Measurements from ENCODE around the gene PEPD. TPM values are rescaled to one million over a fixed set of nuclear protein-coding genes. Genes with fewer than 3 reads are reported as not detected.

PEPD gene
- total and polyA plus RNA-seq, 10 of the 15 experiments (the other 5 are each of a cell fraction or from before 2014, with no cell fraction given): 1.4 to 52.0 (median 20.2) TPM

- TF ChIP-seq MEF2B (IDR thresholded peaks at IDR 0.05; ENCODE audit: partially characterized antibody, poor library complexity, severe bottlenecking): no peak
- no peak for TF ChIP-seq SREBF2 (IDR thresholded peaks at IDR 0.05; ENCODE audit: low read length)
Measured at GRCh38 chr19:33395561-33396550, 125.7 kb downstream of the PEPD start (continued).

DNA sequence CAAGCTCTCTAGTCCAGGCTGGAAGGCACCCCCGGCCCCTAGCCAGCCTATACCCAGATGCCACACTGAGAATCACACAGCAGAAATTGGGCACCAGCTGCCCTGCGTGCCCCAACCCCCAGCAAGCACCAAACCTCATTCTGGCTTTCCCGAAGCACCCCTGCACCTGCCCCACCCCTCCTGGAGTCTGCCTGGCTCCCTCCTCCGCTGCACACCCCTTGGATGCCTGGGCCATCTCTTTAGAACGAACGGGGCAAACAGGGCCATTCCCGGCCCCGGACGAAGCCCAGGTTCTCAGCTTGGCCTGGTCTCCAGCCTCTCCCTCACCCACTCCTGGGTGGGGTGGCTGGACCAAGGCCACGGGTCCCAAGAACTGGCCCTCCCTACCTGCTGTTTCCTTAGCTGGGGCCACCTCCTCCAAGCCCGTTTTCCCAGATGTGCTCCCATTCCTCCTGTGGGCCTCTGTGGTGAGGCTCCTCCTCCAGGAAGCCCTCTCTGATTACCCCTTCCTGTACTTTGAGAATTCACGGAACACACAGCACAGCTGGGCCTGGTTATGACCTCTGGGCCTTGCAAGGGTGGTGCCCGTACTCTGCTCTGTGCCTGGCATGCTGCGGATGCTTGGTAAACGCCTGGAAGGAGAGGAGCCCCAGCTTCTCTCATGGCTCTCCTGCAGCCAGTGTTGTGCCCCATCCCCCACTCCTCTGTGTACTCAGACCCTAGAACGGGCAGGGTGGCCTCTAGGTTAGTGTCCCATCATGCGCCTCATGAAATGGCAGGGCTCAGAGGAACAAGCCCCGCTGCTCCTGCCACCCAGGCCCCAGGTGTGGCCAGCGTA, 126.6 kb downstream of the PEPD start:
- Histone ChIP-seq H4K20me1 (ENCODE audit: control insufficient read depth, insufficient read depth) (no peaks in the 10 kb centered on the region), H2AFZ (ENCODE audit: control insufficient read depth, low read depth, low read length) (no peak overlapping the region), H3K27me3 (replicated peaks in 1 of 2; ENCODE audit: control insufficient read depth in 2 of 2, insufficient read depth in 2 of 2, low read length in 1 of 2) (no peaks in the 10 kb centered on the region), H3K9me3 (replicated peaks; ENCODE audit: control insufficient read depth, insufficient read depth, low read length) (no peaks in the 10 kb centered on the region), H3K79me2 (ENCODE audit: control insufficient read depth, insufficient read depth, low read length) (no peaks in the 10 kb centered on the region), H3K4me1 (ENCODE audit: control insufficient read depth, insufficient read depth, low read length) (no peaks in the 10 kb centered on the region), H3K4me3 (no peak overlapping the region), H3K36me3 (ENCODE audit: control insufficient read depth in 2 of 2, insufficient read depth in 2 of 2, low read length in 1 of 2) (no peaks in the 10 kb centered on the region), H3K9ac (ENCODE audit: control insufficient read depth, insufficient read depth, low read length) (no peak overlapping the region), H3K27ac (ENCODE audit: control insufficient read depth, insufficient read depth) (no peak overlapping the region), H3K4me2 (ENCODE audit: control insufficient read depth, insufficient read depth) (no peak overlapping the region)
- ChIA-PET CTCF (no interaction called here), SMC1A (ENCODE audit: uncharacterized antibody, unreplicated experiment) (no interaction called here), RAD21 (ENCODE audit: unreplicated experiment) (no interaction called here), POLR2A (no interaction called here)
- WGBS (ENCODE audit: insufficient coverage, insufficient replicate concordance, low lambda C conversion rate, missing lambda C conversion rate): 56% methylated on average over 19 of the region's 19 CpGs
- no TSS peak for BruUV-seq (replicated peaks)
- no peak for DNase-seq (ENCODE audit: low read depth, low spot score)
- intact Hi-C loops (cut with micrococcal nuclease; ENCODE audit: unreplicated experiment) (no loop called here), in situ Hi-C loops (cut with MboI) (no loop called here)
- TF ChIP-seq NR2C1 (IDR thresholded peaks at IDR 0.05) (no peak), PAX5 (IDR thresholded peaks at IDR 0.05; ENCODE audit: borderline replicate concordance, low read depth, low read length) (no peak), NRF1 (conservative IDR thresholded peaks at IDR 0.05; ENCODE audit: low read depth, low read length) (no peak), ZNF687 (IDR thresholded peaks at IDR 0.05) (no peak), CREB1 (IDR thresholded peaks at IDR 0.05; ENCODE audit: low read depth) (no peak), PBX3 (IDR thresholded peaks at IDR 0.05; ENCODE audit: insufficient replicate concordance, low read depth, low read length) (no peak), POLR2A (IDR thresholded peaks at IDR 0.05; ENCODE audit: low read depth, low read length) (no peak), PAX8 (IDR thresholded peaks at IDR 0.05) (no peak), ESRRA (IDR thresholded peaks at IDR 0.05; ENCODE audit: low read length) (no peak)
- TF ChIP-seq, protein P1, sequence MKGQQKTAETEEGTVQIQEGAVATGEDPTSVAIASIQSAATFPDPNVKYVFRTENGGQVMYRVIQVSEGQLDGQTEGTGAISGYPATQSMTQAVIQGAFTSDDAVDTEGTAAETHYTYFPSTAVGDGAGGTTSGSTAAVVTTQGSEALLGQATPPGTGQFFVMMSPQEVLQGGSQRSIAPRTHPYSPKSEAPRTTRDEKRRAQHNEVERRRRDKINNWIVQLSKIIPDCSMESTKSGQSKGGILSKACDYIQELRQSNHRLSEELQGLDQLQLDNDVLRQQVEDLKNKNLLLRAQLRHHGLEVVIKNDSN (IDR thresholded peaks at IDR 0.05; ENCODE audit: borderline replicate concordance, extremely low read length, insufficient read depth, low read depth, low read length): no peak
- FAIRE-seq: no peak
- no peak for ATAC-seq
